NCI-H2196 (cell line): ENCODE data around the gene GOLGA3.

ENCODE experiments used
- DNase-seq: peaks from one replicate; lab custom pipeline; 2025; ENCODE audit not compliant: unreplicated experiment; lab: John Stamatoyannopoulos, UW

The GOLGA3 gene

GRCh38 chr12:132723764-132724140 is 104.9 kb downstream of the GOLGA3 start:
- no peak for DNase-seq

- no peak for DNase-seq
Measured at GRCh38 chr12:132723015-132723763, 105.5 kb downstream of the GOLGA3 start.

GRCh38 chr12:132720606-132721345 is 107.9 kb downstream of the GOLGA3 start:
- DNase-seq: no peak

- DNase-seq: no peak
Measured at GRCh38 chr12:132719954-132720324, 108.7 kb downstream of the GOLGA3 start.

- DNase-seq: no peak
Measured at GRCh38 chr12:132719141-132719953, 109.3 kb downstream of the GOLGA3 start.
